Smooth muscle cell (in vitro differentiated cells): ENCODE results near the gene HMCN1. TPM values are rescaled to one million over a fixed set of nuclear protein-coding genes. Genes with fewer than 3 reads are reported as not detected.

Experiments
- DNase-seq: peaks from one replicate; lab custom pipeline; 2025; ENCODE audit not compliant: unreplicated experiment; lab: John Stamatoyannopoulos, UW
- H2AFZ ChIP-seq: fragments of 200-600 bp; sonication (generic); 2 replicates; pipeline ENCODE4 v1.6.0; 2016; ENCODE audit warnings: antibody characterized with exemption, low read depth, mild to moderate bottlenecking
- H3F3A ChIP-seq: fragments of 200-600 bp; sonication (generic); 2 replicates; pipeline ENCODE4 v1.6.0; 2017; ENCODE audit warnings: antibody characterized with exemption, low read depth
- H3K27ac ChIP-seq: fragments of 200-600 bp; sonication (generic); 2 replicates; pipeline ENCODE4 v1.5.1; 2016; ENCODE audit warnings: low read depth, mild to moderate bottlenecking
- H3K27me3 ChIP-seq: fragments of 200-600 bp; sonication (generic); 2 replicates; pipeline ENCODE4 v1.6.1; 2016; ENCODE audit warnings: low read depth, mild to moderate bottlenecking
- H3K36me3 ChIP-seq: fragments of 200-600 bp; sonication (generic); 2 replicates; pipeline ENCODE4 v1.5.1; 2016; ENCODE audit warnings: low read depth
- H3K4me1 ChIP-seq: fragments of 200-600 bp; sonication (generic); 2 replicates; pipeline ENCODE4 v1.5.1; 2016; ENCODE audit warnings: low read depth
- H3K4me2 ChIP-seq: fragments of 200-600 bp; sonication (generic); 2 replicates; pipeline ENCODE4 v1.6.0; 2016; ENCODE audit warnings: mild to moderate bottlenecking
- H3K4me3 ChIP-seq: fragments of 200-600 bp; sonication (generic); 2 replicates; pipeline ENCODE4 v1.5.1; 2016; ENCODE audit warnings: mild to moderate bottlenecking
- H3K79me2 ChIP-seq: fragments of 200-600 bp; sonication (generic); 2 replicates; pipeline ENCODE4 v1.6.0; 2016; ENCODE audit warnings: low read depth, mild to moderate bottlenecking
- H3K9ac ChIP-seq: fragments of 200-600 bp; sonication (generic); 2 replicates; pipeline ENCODE4 v1.6.0; 2016; ENCODE audit warnings: low read depth
- H3K9me3 ChIP-seq: fragments of 200-600 bp; sonication (generic); replicated peaks from 2 replicates; pipeline ENCODE4 v1.5.1; 2016; ENCODE audit warnings: low read depth
- H4K20me1 ChIP-seq: fragments of 200-600 bp; sonication (generic); 2 replicates; pipeline ENCODE4 v1.6.0; 2016; ENCODE audit warnings: low read depth
- WGBS: methylation state at CpG from one replicate; pipeline ENCODE4 v1.1.7; 2016; ENCODE audit warnings: low lambda C conversion rate; 5-methylcytosine and 5-hydroxymethylcytosine counted together
- polyA plus RNA-seq: library from polyadenylated mRNA; unstranded; fragments of >200 nt; fragmentation: Nextera tagmentation; extraction: Ambion mirVana; gene quantifications from 2 replicates; pipeline ENCODE4 v1.2.1, GENCODE V29; 2016
- total RNA-seq: library from RNA; depleted of rRNA; stranded (reverse); fragments of >200 nt; gene quantifications from 2 replicates; pipeline ENCODE4 v1.2.3, GENCODE V29; 2014
- TF ChIP-seq, protein P1 (sequence below): fragments of 200-600 bp; sonication (generic); IDR thresholded peaks from 2 replicates; pipeline ENCODE4 v1.5.1; 2017; ENCODE audit warnings: borderline replicate concordance, mild to moderate bottlenecking, antibody characterized with exemption; ENCODE audit not compliant: insufficient read depth, poor library complexity, severe bottlenecking

HMCN1 gene
- total and polyA plus RNA-seq, 2 experiments from 2014 or later, result 18.9 to 118 TPM

DNA sequence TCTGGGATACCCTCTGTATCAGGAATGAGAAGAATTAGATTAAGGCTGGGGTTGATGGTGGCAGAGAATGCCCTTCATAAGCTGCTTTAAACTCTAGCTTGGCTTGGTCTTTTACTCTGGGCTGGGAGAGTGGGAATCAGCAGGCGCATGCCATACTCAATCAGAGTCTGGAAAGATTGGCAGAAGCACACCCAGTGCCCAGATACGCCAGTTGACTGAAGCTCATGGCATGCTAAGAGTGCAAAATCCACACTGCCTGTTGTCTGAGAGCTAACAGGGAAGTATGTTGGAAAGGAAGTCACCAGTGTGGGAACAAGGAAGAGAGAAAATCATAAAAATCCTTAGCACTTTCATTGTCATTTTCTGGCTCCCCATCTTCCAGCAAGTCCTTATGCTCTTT is 53.0 kb downstream of the HMCN1 start:
- Histone ChIP-seq H4K20me1 (no peaks in the 10 kb centered on the region), H3K4me1 (peaks cover 13% of the 10 kb centered on the region), H3K9me3 (no peaks in the 10 kb centered on the region), H3K27ac (no peak overlapping the region), H3K9ac (no peak overlapping the region), H3K4me3 (no peak overlapping the region), H3K4me2 (no peak overlapping the region), H2AFZ (no peak overlapping the region), H3K36me3 (no peaks in the 10 kb centered on the region), H3F3A (no peaks in the 10 kb centered on the region), H3K79me2 (peaks cover 23% of the 10 kb centered on the region), H3K27me3 (no peaks in the 10 kb centered on the region)
- WGBS, result 94% methylated on average over 2 of the region's 2 CpGs
- TF ChIP-seq, protein P1, sequence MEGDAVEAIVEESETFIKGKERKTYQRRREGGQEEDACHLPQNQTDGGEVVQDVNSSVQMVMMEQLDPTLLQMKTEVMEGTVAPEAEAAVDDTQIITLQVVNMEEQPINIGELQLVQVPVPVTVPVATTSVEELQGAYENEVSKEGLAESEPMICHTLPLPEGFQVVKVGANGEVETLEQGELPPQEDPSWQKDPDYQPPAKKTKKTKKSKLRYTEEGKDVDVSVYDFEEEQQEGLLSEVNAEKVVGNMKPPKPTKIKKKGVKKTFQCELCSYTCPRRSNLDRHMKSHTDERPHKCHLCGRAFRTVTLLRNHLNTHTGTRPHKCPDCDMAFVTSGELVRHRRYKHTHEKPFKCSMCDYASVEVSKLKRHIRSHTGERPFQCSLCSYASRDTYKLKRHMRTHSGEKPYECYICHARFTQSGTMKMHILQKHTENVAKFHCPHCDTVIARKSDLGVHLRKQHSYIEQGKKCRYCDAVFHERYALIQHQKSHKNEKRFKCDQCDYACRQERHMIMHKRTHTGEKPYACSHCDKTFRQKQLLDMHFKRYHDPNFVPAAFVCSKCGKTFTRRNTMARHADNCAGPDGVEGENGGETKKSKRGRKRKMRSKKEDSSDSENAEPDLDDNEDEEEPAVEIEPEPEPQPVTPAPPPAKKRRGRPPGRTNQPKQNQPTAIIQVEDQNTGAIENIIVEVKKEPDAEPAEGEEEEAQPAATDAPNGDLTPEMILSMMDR, result no peak
- DNase-seq, result no peak

DNA sequence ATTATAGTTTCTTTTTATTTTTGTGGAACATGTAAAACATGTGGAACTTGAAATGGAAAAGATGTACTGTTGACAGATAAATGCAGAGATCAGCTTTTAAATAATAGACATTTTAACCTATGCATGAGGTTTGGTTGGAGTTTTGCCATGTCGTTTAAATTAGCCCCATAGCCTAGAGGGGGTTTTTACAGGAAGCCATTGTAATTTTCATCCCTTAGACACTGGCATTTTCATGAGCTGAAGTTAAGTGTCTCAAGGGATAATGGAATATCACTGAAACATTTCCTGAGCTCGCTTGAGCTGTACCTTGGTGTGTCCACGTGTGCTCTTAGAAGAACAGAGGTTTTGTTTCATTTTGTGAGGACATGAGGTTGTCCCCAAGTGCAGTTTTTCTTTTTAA is 54.2 kb downstream of the HMCN1 start:
- Histone ChIP-seq H3K4me2 (peak overlapping the region; percentile 32), H3K9me3 (no peaks in the 10 kb centered on the region), H4K20me1 (no peaks in the 10 kb centered on the region), H3K36me3 (no peaks in the 10 kb centered on the region), H3K9ac (no peak overlapping the region), H2AFZ (no peak overlapping the region), H3K27me3 (no peaks in the 10 kb centered on the region), H3K79me2 (peaks cover 21% of the 10 kb centered on the region), H3K27ac (peak overlapping the region; percentile 57), H3K4me3 (no peak overlapping the region), H3K4me1 (peaks cover 13% of the 10 kb centered on the region), H3F3A (no peaks in the 10 kb centered on the region)
- TF ChIP-seq, protein P1, result no peak
- no peak for DNase-seq
- WGBS, result 55% methylated on average over 3 of the region's 3 CpGs

DNA sequence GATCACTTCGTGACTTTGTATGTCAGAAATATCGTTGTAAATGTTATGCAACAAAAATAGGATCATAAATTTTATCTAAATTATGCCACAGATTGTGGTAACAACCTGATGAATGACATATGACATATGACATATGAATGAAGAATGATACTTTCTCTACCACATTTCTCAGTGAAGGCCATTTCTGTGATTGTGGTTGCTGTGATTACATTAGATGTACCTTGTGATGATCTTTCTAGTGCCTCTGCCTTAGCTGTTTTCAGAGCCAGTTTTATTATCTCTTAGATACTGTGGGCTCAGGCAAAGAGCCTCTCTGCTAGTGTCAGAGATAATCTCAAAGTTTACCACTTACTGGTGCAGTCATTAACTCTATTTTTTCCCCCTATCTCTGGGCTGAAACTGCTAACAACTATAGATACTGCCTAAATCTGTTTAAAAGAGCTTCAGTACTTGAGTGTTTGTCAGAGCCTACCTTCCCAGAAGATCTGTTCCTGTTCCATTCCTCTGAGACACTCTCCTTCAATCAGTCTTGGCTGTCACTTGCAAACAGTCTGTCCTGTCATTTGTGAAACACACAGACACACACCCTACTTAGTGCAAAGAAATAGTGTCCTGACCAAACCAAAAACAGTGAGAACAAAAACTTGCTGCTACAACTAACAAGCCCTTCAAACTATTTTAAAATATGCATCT is 55.5 kb downstream of the HMCN1 start:
- Histone ChIP-seq H4K20me1 (no peaks in the 10 kb centered on the region), H3K36me3 (no peaks in the 10 kb centered on the region), H3K4me3 (no peak overlapping the region), H2AFZ (no peak overlapping the region), H3K9me3 (no peaks in the 10 kb centered on the region), H3F3A (no peaks in the 10 kb centered on the region), H3K79me2 (peaks cover 21% of the 10 kb centered on the region), H3K27ac (peak overlapping the region; percentile 67), H3K27me3 (no peaks in the 10 kb centered on the region), H3K9ac (peak overlapping the region; percentile 35), H3K4me1 (peaks cover 13% of the 10 kb centered on the region), H3K4me2 (peak overlapping the region; percentile 12)
- TF ChIP-seq, protein P1, result no peak
- 64% methylated on average over 2 of the region's 2 CpGs for WGBS
- DNase-seq, result no peak

DNA sequence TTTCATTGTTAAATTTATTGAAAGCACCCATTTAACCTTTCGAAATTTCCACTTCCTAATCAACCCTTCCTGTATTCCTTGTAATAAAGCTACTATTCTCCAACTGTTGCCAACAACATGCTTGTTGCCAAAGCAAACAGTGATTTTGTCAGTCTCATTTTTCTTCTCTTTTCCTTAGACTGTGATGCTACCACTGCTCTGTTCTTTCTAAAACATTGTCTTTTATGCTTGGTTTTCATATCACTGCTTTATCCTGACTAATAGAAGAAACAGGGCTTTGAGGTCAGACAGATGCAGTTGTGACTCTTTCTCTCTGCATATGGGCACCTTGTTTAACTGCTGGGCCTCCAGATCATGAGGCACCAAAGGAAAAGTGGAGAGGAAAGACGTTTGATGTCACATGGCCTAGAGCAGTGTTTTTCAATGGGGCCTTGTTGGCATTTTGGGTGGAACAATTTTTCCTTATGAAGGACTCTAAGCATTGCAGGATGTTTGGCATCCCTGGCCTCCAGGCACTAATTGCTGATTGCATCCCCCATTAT is 56.1 kb downstream of the HMCN1 start:
- H3K9me3 ChIP-seq, result no peaks in the 10 kb centered on the region
- H3K4me1 ChIP-seq, result peaks cover 13% of the 10 kb centered on the region
- H3K9ac ChIP-seq, result peak overlapping the region; percentile 35
- H3K4me2 ChIP-seq, result peak overlapping the region; percentile 12
- H3K27me3 ChIP-seq, result no peaks in the 10 kb centered on the region
- H3K27ac ChIP-seq, result peak overlapping the region; percentile 67
- H3F3A ChIP-seq, result no peaks in the 10 kb centered on the region
- no peaks in the 10 kb centered on the region for H3K36me3 ChIP-seq
- H4K20me1 ChIP-seq, result no peaks in the 10 kb centered on the region
- H3K4me3 ChIP-seq, result no peak overlapping the region
- WGBS, result 55% methylated on average over 2 of the region's 2 CpGs
- TF ChIP-seq, protein P1, result no peak
- H3K79me2 ChIP-seq, result peaks cover 21% of the 10 kb centered on the region
- H2AFZ ChIP-seq, result no peak overlapping the region
- no peak for DNase-seq
